Panc1 (cell line): ENCODE measurements around the gene PLCH2.

Experiments
- CTCF ChIP-seq: fragments of 450-650 bp; IDR thresholded peaks from 2 replicates; pipeline ENCODE4 v1.5.1; 2017; ENCODE audit warnings: mild to moderate bottlenecking
- POLR2AphosphoS5 ChIP-seq: IDR thresholded peaks from 2 replicates; pipeline ENCODE4 v1.6.1; 2012; ENCODE audit warnings: mild to moderate bottlenecking, low read depth, low read length, moderate library complexity
- REST ChIP-seq, 2 experiments: IDR thresholded peaks; 2 replicates each; pipeline ENCODE4 v1.6.1; 2011 to 2012; ENCODE audit warnings: low read depth in 2 of 2, control low read depth in 1 of 2, low read length in 1 of 2, mild to moderate bottlenecking in 1 of 2, moderate library complexity in 1 of 2; ENCODE audit not compliant: insufficient read depth in 1 of 2
- SIN3A ChIP-seq: IDR thresholded peaks from 2 replicates; pipeline ENCODE4 v1.6.1; 2012; ENCODE audit warnings: low read depth, mild to moderate bottlenecking, low read length, moderate library complexity, borderline replicate concordance; ENCODE audit not compliant: insufficient read depth
- TCF7L2 ChIP-seq: IDR thresholded peaks from 2 replicates; pipeline ENCODE4 v1.6.1; 2011; ENCODE audit warnings: mild to moderate bottlenecking, low read depth, low read length, inconsistent platforms

DNA sequence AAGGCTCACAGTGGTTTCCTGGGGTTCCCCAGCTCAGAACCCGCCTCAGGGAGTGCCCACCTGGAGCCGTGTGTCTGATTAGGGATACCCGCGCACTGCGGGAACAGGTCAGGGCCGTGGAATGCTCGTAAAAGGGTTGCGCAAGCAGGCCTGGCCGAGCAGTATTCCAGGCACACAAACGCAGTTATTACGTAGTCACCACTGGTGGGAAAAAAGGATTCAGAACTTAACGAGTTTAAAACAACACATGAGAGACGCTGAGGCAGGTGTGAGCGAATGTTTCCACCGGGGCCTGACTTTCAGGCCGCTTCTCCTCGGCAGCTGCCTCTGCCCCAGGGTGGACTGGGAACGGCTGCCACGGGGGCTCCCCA, 18.2 kb downstream of the PLCH2 start:
- no peak for TF ChIP-seq CTCF
- TF ChIP-seq REST (IDR thresholded peaks at IDR 0.05; ENCODE audit: insufficient read depth in 1 of 2, low read depth in 2 of 2, low read length in 1 of 2) = no peak
- TF ChIP-seq POLR2AphosphoS5 = no peak
- no peak for TF ChIP-seq SIN3A
- TF ChIP-seq TCF7L2 = no peak
